HG02981 (cell line): Measurements from ENCODE around the gene CBX2.

Source experiments
- ATAC-seq: cut with Tn5 transposase; IDR thresholded peaks from one replicate; pipeline ENCODE4 v1.9.1; 2021; ENCODE audit warnings: mild to moderate bottlenecking, moderate library complexity; ENCODE audit not compliant: unreplicated experiment

CBX2 gene

DNA sequence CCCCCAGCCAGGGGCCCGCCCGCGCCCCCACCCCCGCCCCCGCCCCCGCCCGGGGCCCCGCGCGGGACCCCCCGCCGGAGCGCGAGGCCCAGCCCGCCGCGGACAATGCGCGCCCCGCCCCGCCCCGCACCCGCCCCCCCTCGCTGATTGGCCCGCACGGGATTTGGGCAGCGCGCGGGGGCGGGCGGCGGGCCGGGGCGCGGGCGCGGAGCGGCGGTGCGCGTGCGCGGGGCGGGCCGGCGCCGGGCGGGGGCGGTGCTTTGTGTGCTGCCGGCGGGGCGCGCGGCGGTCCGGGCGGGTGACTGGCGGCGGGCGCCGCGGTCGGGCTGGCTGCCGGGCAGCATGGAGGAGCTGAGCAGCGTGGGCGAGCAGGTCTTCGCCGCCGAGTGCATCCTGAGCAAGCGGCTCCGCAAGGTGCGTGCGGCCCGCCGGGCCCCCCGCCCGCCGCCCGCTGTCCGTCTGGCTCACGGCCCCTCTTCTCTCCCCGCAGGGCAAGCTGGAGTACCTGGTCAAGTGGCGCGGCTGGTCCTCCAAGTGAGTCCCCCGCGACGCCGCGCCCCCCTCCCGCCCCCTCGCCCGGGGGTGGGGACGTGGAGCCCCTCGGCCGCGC, at the start of gene CBX2:
Gene CBX2, plus strand, starts transcription at position 255 of the 610 bp plus-strand sequence. Its CDS starts 88 bp downstream, at position 343.
- ATAC-seq, result no peak

DNA sequence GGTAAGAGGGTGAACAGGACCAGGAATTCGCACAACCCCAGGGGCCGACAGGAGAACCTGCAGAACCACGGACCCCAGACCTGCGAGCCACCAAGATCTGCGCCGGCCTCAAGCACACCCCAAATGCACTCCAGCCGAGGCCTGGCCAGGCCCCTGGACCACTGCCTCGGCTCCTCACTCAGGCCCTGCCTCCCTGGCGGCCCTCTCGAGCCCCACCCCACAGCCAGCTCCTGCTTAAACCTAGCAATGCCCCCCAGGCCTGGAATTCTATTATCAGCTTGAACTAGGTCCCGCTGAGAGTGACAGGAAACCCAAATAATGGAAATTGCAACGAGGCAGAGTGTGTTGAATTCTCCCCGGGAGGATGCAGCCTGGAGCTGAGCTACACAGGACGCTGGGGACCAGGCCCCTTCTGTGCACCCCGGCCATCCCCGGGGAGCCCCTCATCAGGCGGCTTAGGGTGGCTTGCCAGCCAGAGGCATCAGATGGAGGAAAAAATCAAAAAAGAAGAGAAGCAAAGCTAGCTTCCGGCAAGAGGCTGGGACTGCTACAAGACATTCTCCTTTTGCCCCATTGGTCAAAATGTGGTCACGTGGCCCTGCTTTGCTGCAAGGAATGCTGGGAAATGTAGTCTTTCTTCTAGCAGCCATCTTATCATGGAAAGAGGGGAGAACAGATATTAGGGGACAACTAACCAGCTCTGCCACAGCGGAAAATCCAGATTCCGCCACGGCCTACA, 49.6 kb upstream of the CBX2 start:
- no peak for ATAC-seq

GRCh38 chr17:79728908-79729471, 49.0 kb upstream of the CBX2 start:
- ATAC-seq, result no peak

DNA sequence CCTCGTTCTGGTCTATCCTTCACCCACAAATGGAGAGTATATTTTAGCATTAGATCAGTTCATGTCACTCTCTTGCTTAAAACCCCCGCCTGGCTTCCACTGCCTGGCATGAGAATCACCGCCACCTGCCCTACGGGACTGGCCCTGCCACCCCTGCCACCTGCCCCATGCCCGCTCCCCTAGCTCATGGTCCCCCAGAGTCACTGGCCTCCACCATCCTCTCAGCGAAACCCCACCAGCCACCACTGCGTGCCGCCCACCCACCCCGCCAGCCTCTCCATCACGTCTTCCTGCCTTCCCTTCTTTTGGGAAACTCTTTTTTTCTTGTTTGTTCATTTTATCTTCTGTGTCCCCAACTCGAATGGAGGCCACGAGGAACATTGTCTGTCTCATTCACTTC, 48.2 kb upstream of the CBX2 start:
- no peak for ATAC-seq

GRCh38 chr17:79730437-79730768, 47.5 kb upstream of the CBX2 start:
- ATAC-seq, result no peak

DNA sequence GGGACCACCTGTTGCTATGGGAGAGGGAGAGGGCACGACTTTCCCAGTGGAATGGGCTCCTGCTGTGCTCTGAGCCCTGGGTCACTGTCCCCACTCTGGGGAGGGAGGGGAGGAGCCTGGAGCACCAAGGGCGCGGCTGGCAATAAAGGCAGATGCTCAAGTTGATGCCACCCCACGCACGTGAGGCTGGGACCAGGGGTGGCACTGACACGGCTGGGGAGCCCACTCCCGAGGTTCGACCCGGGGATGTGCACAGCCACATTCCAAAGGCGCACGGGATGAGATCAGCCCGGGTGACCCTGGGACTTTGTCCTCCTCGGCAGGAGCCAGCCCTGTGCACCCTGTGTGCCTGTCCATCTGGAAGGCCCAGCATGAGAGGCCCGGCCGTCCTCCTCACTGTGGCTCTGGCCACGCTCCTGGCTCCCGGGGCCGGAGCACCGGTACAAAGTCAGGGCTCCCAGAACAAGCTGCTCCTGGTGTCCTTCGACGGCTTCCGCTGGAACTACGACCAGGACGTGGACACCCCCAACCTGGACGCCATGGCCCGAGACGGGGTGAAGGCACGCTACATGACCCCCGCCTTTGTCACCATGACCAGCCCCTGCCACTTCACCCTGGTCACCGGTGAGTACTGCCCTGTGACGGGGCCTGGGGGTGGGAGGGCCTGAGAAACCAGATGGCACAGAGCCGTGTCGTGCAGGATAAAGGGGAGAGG, 47.0 kb upstream of the CBX2 start, which contains the start of gene ENPP7:
Gene ENPP7, plus strand, starts transcription at position 175 of the 715 bp plus-strand sequence. Its CDS starts 197 bp downstream, at position 372.
- ATAC-seq, result no peak

DNA sequence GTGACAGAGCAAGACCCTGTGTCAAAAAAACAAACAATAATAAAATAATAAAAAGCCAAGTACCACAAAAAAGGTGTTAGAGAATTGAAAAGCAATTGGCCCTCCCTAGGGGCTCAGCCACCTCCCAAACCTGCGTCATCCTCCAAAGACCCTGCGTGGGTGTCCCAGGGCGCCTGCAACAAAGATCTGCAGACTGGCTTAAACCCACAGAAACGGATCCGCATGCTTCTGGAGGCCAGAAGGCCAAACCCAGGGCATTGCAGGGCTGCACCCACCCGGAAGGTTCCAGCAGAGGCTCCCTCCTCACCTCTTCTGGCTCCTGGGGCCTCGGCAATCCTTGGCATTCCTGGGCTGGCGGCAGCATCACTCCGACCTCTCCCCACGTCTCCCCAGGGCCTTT, 45.7 kb upstream of the CBX2 start:
- no peak for ATAC-seq

DNA sequence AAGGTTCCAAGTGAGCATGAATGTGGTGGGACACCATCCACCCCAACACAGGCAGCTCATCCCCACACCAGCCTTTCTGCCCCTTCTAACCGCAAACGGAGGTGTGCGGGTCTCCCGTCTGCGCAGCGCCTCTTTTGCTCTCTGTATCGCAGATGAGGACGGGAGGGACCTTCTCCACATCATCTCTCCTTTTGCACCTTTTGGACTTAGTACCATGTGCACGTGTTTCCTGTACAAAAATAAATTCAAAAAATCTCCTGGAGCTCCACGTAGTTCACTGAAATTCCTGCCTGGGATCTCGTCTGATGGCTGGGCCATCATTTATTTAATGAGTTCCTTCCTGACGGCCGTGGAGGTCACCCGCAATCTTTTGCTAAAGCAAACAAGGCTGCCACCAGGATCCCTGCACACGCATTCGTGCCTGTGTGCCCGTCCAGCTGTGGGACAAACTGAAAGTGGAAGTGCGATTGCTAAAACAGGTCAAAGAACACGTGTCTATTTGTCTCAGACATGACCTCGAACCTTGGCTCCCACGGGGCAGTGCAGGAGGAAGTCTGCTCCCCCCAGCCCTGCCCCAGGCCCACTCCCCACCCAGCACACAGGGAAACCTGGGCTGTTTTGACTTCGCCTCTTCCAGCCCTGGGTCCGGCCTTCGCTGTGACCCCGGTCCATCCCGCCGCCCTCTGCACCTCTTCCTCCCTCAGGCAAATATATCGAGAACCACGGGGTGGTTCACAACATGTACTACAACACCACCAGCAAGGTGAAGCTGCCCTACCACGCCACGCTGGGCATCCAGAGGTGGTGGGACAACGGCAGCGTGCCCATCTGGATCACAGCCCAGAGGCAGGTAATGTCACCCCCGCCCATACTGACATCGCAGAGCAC, 44.9 kb upstream of the CBX2 start:
- ATAC-seq, result no peak

DNA sequence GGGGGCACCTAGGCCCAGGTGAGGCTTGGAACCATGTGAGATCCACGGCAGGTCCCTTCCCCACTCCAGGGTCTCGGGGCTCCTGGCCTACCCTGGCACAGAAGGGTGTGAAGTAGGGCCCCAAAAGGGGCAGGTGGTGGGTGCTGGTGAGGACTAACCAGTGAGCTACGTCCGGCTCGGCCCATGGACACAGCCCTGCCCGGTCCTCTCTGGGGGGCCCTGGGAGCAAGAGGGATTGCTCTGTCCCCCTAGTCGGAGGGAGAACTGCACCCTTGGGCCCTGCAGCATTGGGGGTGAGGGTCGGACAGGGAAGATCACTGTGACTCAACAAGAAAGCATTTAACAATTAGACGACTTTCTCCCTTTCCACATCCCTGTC, 44.3 kb upstream of the CBX2 start:
- no peak for ATAC-seq

DNA sequence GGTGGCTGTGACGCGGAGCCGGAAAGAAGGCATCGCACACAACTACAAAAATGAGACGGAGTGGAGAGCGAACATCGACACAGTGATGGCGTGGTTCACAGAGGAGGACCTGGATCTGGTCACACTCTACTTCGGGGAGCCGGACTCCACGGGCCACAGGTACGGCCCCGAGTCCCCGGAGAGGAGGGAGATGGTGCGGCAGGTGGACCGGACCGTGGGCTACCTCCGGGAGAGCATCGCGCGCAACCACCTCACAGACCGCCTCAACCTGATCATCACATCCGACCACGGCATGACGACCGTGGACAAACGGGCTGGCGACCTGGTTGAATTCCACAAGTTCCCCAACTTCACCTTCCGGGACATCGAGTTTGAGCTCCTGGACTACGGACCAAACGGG, 42.9 kb upstream of the CBX2 start:
- no peak for ATAC-seq

GRCh38 chr17:79737046-79737921, 40.7 kb upstream of the CBX2 start:
- ATAC-seq, result no peak

DNA sequence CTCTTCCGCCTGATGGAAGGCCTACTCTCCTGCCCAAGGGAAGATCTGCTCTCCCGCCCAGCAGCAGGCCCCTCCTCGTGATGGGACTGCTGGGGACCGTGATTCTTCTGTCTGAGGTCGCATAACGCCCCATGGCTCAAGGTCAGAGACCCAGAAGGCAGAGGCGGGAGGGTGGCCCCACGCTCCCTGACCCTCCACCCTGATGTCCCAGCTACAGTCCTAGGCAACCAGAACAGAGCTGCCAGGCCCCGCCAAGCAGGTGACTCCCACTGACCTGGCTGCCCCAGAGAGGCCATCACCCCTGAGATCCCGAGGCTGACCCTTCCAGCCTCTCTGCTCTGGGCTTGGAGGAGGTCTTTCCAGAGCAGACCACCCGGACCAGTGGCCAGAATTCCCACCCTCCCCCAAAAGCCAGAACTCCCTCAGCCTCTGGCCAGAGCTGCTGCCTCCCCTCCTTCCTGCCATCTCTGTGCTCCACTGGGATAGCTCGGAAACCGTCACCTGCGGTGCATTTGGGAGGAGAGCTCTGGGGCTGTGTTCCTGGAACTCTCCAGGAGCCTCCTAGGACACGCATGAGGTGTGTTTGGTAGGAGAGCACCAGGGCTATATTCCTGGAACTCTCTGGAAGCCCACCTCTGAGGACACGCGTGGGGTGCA, 39.9 kb upstream of the CBX2 start:
- ATAC-seq, result no peak

DNA sequence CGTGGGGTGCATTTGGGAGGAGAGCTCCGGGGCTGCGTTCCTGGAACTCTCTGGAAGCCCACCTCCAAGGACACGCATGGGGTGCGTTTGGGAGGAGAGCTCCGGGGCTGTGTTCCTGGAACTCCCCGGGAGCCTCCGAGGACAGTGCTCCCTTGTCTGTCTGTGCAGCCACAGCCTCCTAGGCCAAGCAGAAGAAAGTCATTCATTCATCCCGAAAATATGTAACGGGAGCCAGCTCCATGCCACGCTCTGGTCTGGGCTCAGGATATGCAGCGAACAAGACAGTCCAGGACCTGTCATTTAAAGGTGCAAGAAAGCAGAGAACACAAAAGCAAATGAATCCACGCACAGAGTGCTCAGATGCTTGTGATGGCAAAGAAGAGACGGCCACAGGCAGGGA, 39.3 kb upstream of the CBX2 start:
- no peak for ATAC-seq

- no peak for ATAC-seq
These were observed 38.5 kb upstream of the CBX2 start for GRCh38 chr17:79739148-79740062.

GRCh38 chr17:79740413-79740812, 37.5 kb upstream of the CBX2 start:
- ATAC-seq, result no peak

DNA sequence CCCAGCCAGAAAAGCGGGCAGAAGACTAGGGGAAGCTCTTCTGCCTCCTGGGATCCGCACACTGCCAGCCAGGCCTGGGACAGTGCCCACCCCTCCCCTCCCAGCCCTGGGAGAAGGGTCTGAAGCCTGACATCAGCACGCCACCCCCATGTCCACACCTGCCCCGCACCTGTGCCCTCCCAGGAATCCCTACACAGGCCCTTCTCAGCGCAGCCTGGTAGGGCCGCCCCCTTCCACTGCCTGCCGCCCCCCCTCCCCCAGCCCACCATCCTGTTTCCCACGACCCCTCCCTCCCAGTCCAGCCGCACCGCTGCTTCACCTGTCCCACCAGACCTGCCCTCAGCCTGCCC, 36.6 kb upstream of the CBX2 start:
- no peak for ATAC-seq

GRCh38 chr17:79741751-79742588, 36.0 kb upstream of the CBX2 start:
- ATAC-seq, result no peak

DNA sequence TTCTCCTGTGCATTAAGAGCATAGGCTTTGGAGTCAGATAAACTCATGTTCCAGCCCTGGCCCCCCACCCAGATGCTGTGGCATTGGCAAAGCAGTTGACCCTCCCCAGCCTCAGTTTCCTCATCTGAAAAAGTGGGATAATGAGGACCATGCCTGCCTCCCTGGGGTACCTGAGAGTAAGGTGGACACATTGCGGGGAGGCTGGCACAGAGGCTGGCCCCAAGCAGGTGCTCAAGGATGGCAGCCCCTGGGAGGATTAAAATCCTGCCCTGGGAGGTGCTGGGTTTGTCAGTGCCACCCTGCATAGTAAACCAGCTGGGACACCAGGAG, 35.4 kb upstream of the CBX2 start:
- ATAC-seq, result no peak
